ENCODE data around the gene THAP3. TPM values are rescaled to one million over a fixed set of nuclear protein-coding genes. Genes with fewer than 3 reads are reported as not detected.
A peak's percentile ranks its signal among the peaks of the same experiment; 100 is the strongest.

The THAP3 gene
- total RNA-seq, result 7.6 TPM

- Histone ChIP-seq H3K9me3 (ENCODE audit: low read depth, low read length) (no peaks in the 10 kb centered on the region), H3K27me3 (ENCODE audit: insufficient read depth, low read length) (no peaks in the 10 kb centered on the region), H3K4me3 (ENCODE audit: low read length) (peak within 1 kb of the TSS; percentile 70), H3K4me1 (ENCODE audit: insufficient read depth, low read length) (peaks cover 18% of the 10 kb centered on the region)
Measured at GRCh38 chr1:6624710-6625583, at the start of gene THAP3. Gene THAP3, plus strand, starts transcription at chr1:6624868. Its CDS starts 351 bp downstream, at chr1:6625219.

- Histone ChIP-seq H3K4me1 (ENCODE audit: insufficient read depth, low read length) (peaks cover 33% of the 10 kb centered on the region), H3K4me3 (ENCODE audit: low read length) (no peak overlapping the region), H3K27me3 (ENCODE audit: insufficient read depth, low read length) (no peaks in the 10 kb centered on the region), H3K9me3 (ENCODE audit: low read depth, low read length) (no peaks in the 10 kb centered on the region)
Measured at GRCh38 chr1:6577831-6578525, 46.7 kb upstream of the THAP3 start.

GRCh38 chr1:6578624-6579373 is 45.9 kb upstream of the THAP3 start:
- peaks cover 33% of the 10 kb centered on the region for H3K4me1 ChIP-seq (ENCODE audit: insufficient read depth, low read length)
- no peak overlapping the region for H3K4me3 ChIP-seq (ENCODE audit: low read length)
- no peaks in the 10 kb centered on the region for H3K9me3 ChIP-seq (ENCODE audit: low read depth, low read length)
- H3K27me3 ChIP-seq (ENCODE audit: insufficient read depth, low read length), result no peaks in the 10 kb centered on the region

GRCh38 chr1:6579374-6580118 is 45.1 kb upstream of the THAP3 start, which contains the start of gene ZBTB48:
Gene ZBTB48, plus strand, starts transcription at chr1:6579994. Its CDS starts 616 bp downstream, at chr1:6580610.
- Histone ChIP-seq H3K4me1 (ENCODE audit: insufficient read depth, low read length) (peaks cover 33% of the 10 kb centered on the region), H3K27me3 (ENCODE audit: insufficient read depth, low read length) (no peaks in the 10 kb centered on the region), H3K9me3 (ENCODE audit: low read depth, low read length) (no peaks in the 10 kb centered on the region), H3K4me3 (ENCODE audit: low read length) (peak within 1 kb of the TSS; percentile 81)

GRCh38 chr1:6580119-6580592 is 44.5 kb upstream of the THAP3 start:
- Histone ChIP-seq H3K4me3 (ENCODE audit: low read length) (peak overlapping the region; percentile 81), H3K4me1 (ENCODE audit: insufficient read depth, low read length) (peaks cover 33% of the 10 kb centered on the region), H3K9me3 (ENCODE audit: low read depth, low read length) (no peaks in the 10 kb centered on the region), H3K27me3 (ENCODE audit: insufficient read depth, low read length) (no peaks in the 10 kb centered on the region)

GRCh38 chr1:6580593-6581409 is 43.9 kb upstream of the THAP3 start:
- Histone ChIP-seq H3K4me3 (ENCODE audit: low read length) (peak overlapping the region; percentile 81), H3K4me1 (ENCODE audit: insufficient read depth, low read length) (peaks cover 33% of the 10 kb centered on the region)

GRCh38 chr1:6581561-6582305 is 42.9 kb upstream of the THAP3 start:
- Histone ChIP-seq H3K4me1 (ENCODE audit: insufficient read depth, low read length) (peaks cover 33% of the 10 kb centered on the region), H3K27me3 (ENCODE audit: insufficient read depth, low read length) (no peaks in the 10 kb centered on the region), H3K9me3 (ENCODE audit: low read depth, low read length) (no peaks in the 10 kb centered on the region), H3K4me3 (ENCODE audit: low read length) (no peak overlapping the region)

More at GRCh38 chr1:6580593-6581409, 43.9 kb upstream of the THAP3 start:
- H3K27me3 ChIP-seq (ENCODE audit: insufficient read depth, low read length), result no peaks in the 10 kb centered on the region
- no peaks in the 10 kb centered on the region for H3K9me3 ChIP-seq (ENCODE audit: low read depth, low read length)

GRCh38 chr1:6582370-6582769 is 42.3 kb upstream of the THAP3 start:
- Histone ChIP-seq H3K27me3 (ENCODE audit: insufficient read depth, low read length) (no peaks in the 10 kb centered on the region), H3K4me3 (ENCODE audit: low read length) (no peak overlapping the region), H3K9me3 (ENCODE audit: low read depth, low read length) (no peaks in the 10 kb centered on the region), H3K4me1 (ENCODE audit: insufficient read depth, low read length) (peaks cover 33% of the 10 kb centered on the region)

GRCh38 chr1:6584126-6585080 is 40.3 kb upstream of the THAP3 start:
- Histone ChIP-seq H3K27me3 (ENCODE audit: insufficient read depth, low read length) (no peaks in the 10 kb centered on the region), H3K4me1 (ENCODE audit: insufficient read depth, low read length) (peaks cover 34% of the 10 kb centered on the region), H3K9me3 (ENCODE audit: low read depth, low read length) (no peaks in the 10 kb centered on the region)

GRCh38 chr1:6585081-6585722 is 39.5 kb upstream of the THAP3 start:
- Histone ChIP-seq H3K4me1 (ENCODE audit: insufficient read depth, low read length) (peaks cover 33% of the 10 kb centered on the region), H3K9me3 (ENCODE audit: low read depth, low read length) (no peaks in the 10 kb centered on the region), H3K27me3 (ENCODE audit: insufficient read depth, low read length) (no peaks in the 10 kb centered on the region), H3K4me3 (ENCODE audit: low read length) (no peak overlapping the region)

More at GRCh38 chr1:6584126-6585080, 40.3 kb upstream of the THAP3 start:
- no peak overlapping the region for H3K4me3 ChIP-seq (ENCODE audit: low read length)

GRCh38 chr1:6585841-6586240 is 38.8 kb upstream of the THAP3 start:
- H3K4me1 ChIP-seq (ENCODE audit: insufficient read depth, low read length), result peaks cover 31% of the 10 kb centered on the region
- H3K27me3 ChIP-seq (ENCODE audit: insufficient read depth, low read length), result no peaks in the 10 kb centered on the region
- no peak overlapping the region for H3K4me3 ChIP-seq (ENCODE audit: low read length)
- no peaks in the 10 kb centered on the region for H3K9me3 ChIP-seq (ENCODE audit: low read depth, low read length)

- Histone ChIP-seq H3K4me3 (ENCODE audit: low read length) (no peak overlapping the region), H3K27me3 (ENCODE audit: insufficient read depth, low read length) (no peaks in the 10 kb centered on the region), H3K9me3 (ENCODE audit: low read depth, low read length) (no peaks in the 10 kb centered on the region), H3K4me1 (ENCODE audit: insufficient read depth, low read length) (peaks cover 31% of the 10 kb centered on the region)
Measured at GRCh38 chr1:6586404-6586816, 38.3 kb upstream of the THAP3 start.

Data from mononuclear cell (primary cell).